Natural killer cell (primary cell): Measurements from ENCODE around the gene NRDE2. TPM values are rescaled to one million over a fixed set of nuclear protein-coding genes. Genes with fewer than 3 reads are reported as not detected.

Experiments
- ATAC-seq, 3 donors: fragments of 150-1000 bp in 2 of 3; fragments of 200-7000 bp in 1 of 3; cut with Tn5 transposase; 1 replicate in 1 of 3; 2 replicates in 2 of 3; pipeline ENCODE4 v1.10.0; 2021; ENCODE audit warnings: mild to moderate bottlenecking in 2 of 3, moderate library complexity in 2 of 3
- DNase-seq, 2 donors: peaks; one replicate each; pipeline versions ENCODE4 v3.0.0 to v3.0.0-alpha.2; 2013 to 2021; ENCODE audit warnings: mixed read lengths in 1 of 2
- H3K27ac ChIP-seq: one replicate; pipeline ENCODE4 v1.5.1; 2013; ENCODE audit warnings: mild to moderate bottlenecking, low read length
- H3K27me3 ChIP-seq: one replicate; pipeline ENCODE4 v1.6.1; 2013; ENCODE audit warnings: low read length; ENCODE audit not compliant: control insufficient read depth, insufficient read depth
- H3K36me3 ChIP-seq: one replicate; pipeline ENCODE4 v1.6.1; 2013; ENCODE audit warnings: low read length; ENCODE audit not compliant: control insufficient read depth, insufficient read depth
- H3K4me1 ChIP-seq: one replicate; pipeline ENCODE4 v1.6.1; 2013; ENCODE audit warnings: low read length; ENCODE audit not compliant: control insufficient read depth, insufficient read depth
- H3K4me3 ChIP-seq: one replicate; pipeline ENCODE4 v1.5.1; 2013; ENCODE audit warnings: low read length
- H3K9me3 ChIP-seq: one replicate; pipeline ENCODE4 v1.6.1; 2013; ENCODE audit warnings: low read length; ENCODE audit not compliant: control insufficient read depth, insufficient read depth
- H3K27ac Mint-ChIP-seq, 2 donors: one replicate each; pipeline ENCODE4 v1.8.0; 2022; ENCODE audit warnings: mild to moderate bottlenecking in 2 of 2, mixed read lengths in 2 of 2, moderate library complexity in 1 of 2
- H3K27me3 Mint-ChIP-seq, 2 donors: one replicate each; pipeline ENCODE4 v1.8.0; 2022; ENCODE audit warnings: low read depth in 2 of 2, mixed read lengths in 2 of 2
- H3K36me3 Mint-ChIP-seq: one replicate; pipeline ENCODE4 v1.8.0; 2022; ENCODE audit warnings: mixed read lengths
- H3K4me1 Mint-ChIP-seq, 2 donors: one replicate each; pipeline ENCODE4 v1.8.0; 2022; ENCODE audit warnings: mixed read lengths in 2 of 2
- H3K4me3 Mint-ChIP-seq: one replicate; pipeline ENCODE4 v1.8.0; 2022; ENCODE audit warnings: mild to moderate bottlenecking, moderate library complexity, mixed read lengths
- H3K9me3 Mint-ChIP-seq, 2 donors: one replicate each; pipeline ENCODE4 v1.8.0; 2022; ENCODE audit warnings: mixed read lengths in 2 of 2
- CTCF ChIP-seq: fragments of 200-600 bp; IDR thresholded peaks from one replicate; pipeline ENCODE4 v1.8.0; 2022; ENCODE audit warnings: antibody characterized with exemption
- WGBS: methylation state at CpG from one replicate; pipeline ENCODE4 v1.1.7; 2013; ENCODE audit warnings: missing lambda C conversion rate; ENCODE audit not compliant: insufficient coverage; 5-methylcytosine and 5-hydroxymethylcytosine counted together
- intact Hi-C: fragments of 100-400 bp; cut with micrococcal nuclease; formaldehyde crosslinking; loops from one replicate; pipeline ENCODE4 v1.14.2; 2022
- total RNA-seq, 4 donors: library from RNA; stranded (reverse); fragments of 120-200 nt in 1 of 4; gene quantifications; one replicate each; pipeline versions ENCODE4 v1.2.3 to v1.2.4, GENCODE V29; 2013 to 2022

Gene NRDE2
- total RNA-seq, 3 donors from 2014 or later (not counting 1 experiment from before 2014, with no cell fraction given), result 32.6 to 46.3 (median 40.7) TPM

GRCh38 chr14:90354551-90355298 is 23.0 kb upstream of the NRDE2 start:
- no peaks in the 10 kb centered on the region for H3K27me3 ChIP-seq
- H3K36me3 Mint-ChIP-seq, result no peaks in the 10 kb centered on the region
- no peaks in the 10 kb centered on the region for H3K9me3 Mint-ChIP-seq
- no peaks in the 10 kb centered on the region for H3K36me3 ChIP-seq
- no peak overlapping the region for H3K4me3 Mint-ChIP-seq
- H3K4me3 ChIP-seq, result no peak overlapping the region
- H3K27me3 Mint-ChIP-seq, result peaks cover 0 to 3% of the 10 kb centered on the region in 2 donors
- no peaks in the 10 kb centered on the region for H3K9me3 ChIP-seq
- no peaks in the 10 kb centered on the region for H3K4me1 Mint-ChIP-seq
- no peak overlapping the region for H3K27ac Mint-ChIP-seq
- DNase-seq, result no peak
- no peak for TF ChIP-seq CTCF
- WGBS, result 87% methylated on average over 16 of the region's 16 CpGs
- no peaks in the 10 kb centered on the region for H3K4me1 ChIP-seq
- no peak overlapping the region for H3K27ac ChIP-seq
- intact Hi-C loops, result no loop called here
- no peak for ATAC-seq

- DNase-seq (no peak), ATAC-seq (no peak)
- Histone ChIP-seq H3K9me3 (no peaks in the 10 kb centered on the region), H3K27ac (no peak overlapping the region), H3K36me3 (no peaks in the 10 kb centered on the region), H3K27me3 (no peaks in the 10 kb centered on the region), H3K4me3 (no peak overlapping the region), H3K4me1 (no peaks in the 10 kb centered on the region)
- Mint-ChIP-seq H3K27ac (no peak overlapping the region), H3K27me3 (peaks cover 0 to 3% of the 10 kb centered on the region in 2 donors), H3K4me3 (no peak overlapping the region), H3K4me1 (no peaks in the 10 kb centered on the region), H3K9me3 (no peaks in the 10 kb centered on the region), H3K36me3 (no peaks in the 10 kb centered on the region)
- no peak for TF ChIP-seq CTCF
- intact Hi-C loops, result no loop called here
- 61% methylated on average over 4 of the region's 4 CpGs for WGBS
Measured at GRCh38 chr14:90349739-90350138, 18.0 kb upstream of the NRDE2 start.

- Mint-ChIP-seq H3K4me1 (no peaks in the 10 kb centered on the region), H3K27me3 (peaks cover 0 to 3% of the 10 kb centered on the region in 2 donors), H3K4me3 (no peak overlapping the region), H3K9me3 (no peaks in the 10 kb centered on the region), H3K36me3 (no peaks in the 10 kb centered on the region), H3K27ac (no peak overlapping the region)
- H3K36me3 ChIP-seq, result no peaks in the 10 kb centered on the region
- no peak overlapping the region for H3K27ac ChIP-seq
- TF ChIP-seq CTCF, result no peak
- no peaks in the 10 kb centered on the region for H3K9me3 ChIP-seq
- intact Hi-C loops, result no loop called here
- WGBS, result no CpG with 5 or more reads among the region's 2 CpGs
- no peaks in the 10 kb centered on the region for H3K4me1 ChIP-seq
- DNase-seq (no peak), ATAC-seq (no peak)
- no peak overlapping the region for H3K4me3 ChIP-seq
- H3K27me3 ChIP-seq, result no peaks in the 10 kb centered on the region
Measured at GRCh38 chr14:90348270-90348669, 16.5 kb upstream of the NRDE2 start.

GRCh38 chr14:90345239-90345557 is 13.5 kb upstream of the NRDE2 start:
- H3K4me1 ChIP-seq, result no peaks in the 10 kb centered on the region
- H3K9me3 ChIP-seq, result no peaks in the 10 kb centered on the region
- Mint-ChIP-seq H3K9me3 (no peaks in the 10 kb centered on the region), H3K27me3 (peaks cover 0 to 3% of the 10 kb centered on the region in 2 donors), H3K27ac (no peak overlapping the region), H3K36me3 (no peaks in the 10 kb centered on the region), H3K4me3 (no peak overlapping the region), H3K4me1 (no peaks in the 10 kb centered on the region)
- no peak for TF ChIP-seq CTCF
- no peak overlapping the region for H3K27ac ChIP-seq
- ATAC-seq (no peak), DNase-seq (no peak)
- intact Hi-C loops, result no loop called here
- H3K4me3 ChIP-seq, result no peak overlapping the region
- no peaks in the 10 kb centered on the region for H3K27me3 ChIP-seq
- no peaks in the 10 kb centered on the region for H3K36me3 ChIP-seq
